HL-60 (cell line): ENCODE measurements around the gene DMAC2.

Experiments used
- DNase-seq, 2 experiments: peaks; one replicate each; pipeline ENCODE4 v3.0.0-alpha.2; 2010 to 2020; ENCODE audit warnings: low read depth in 1 of 2, low spot score in 1 of 2
- H3K27ac ChIP-seq: fragments of 250-450 bp; sonication (Bioruptor Pico); replicated peaks from 2 replicates; pipeline ENCODE4 v1.5.1; 2020; ENCODE audit warnings: mild to moderate bottlenecking, moderate library complexity
- H3K27me3 ChIP-seq: fragments of 250-450 bp; sonication (Bioruptor Pico); 2 replicates; pipeline ENCODE4 v1.5.1; 2021; ENCODE audit warnings: mild to moderate bottlenecking, moderate library complexity; ENCODE audit not compliant: insufficient read depth, poor library complexity, severe bottlenecking
- H3K4me3 ChIP-seq: replicated peaks from 2 replicates; pipeline ENCODE4 v1.5.1; 2011; ENCODE audit warnings: mild to moderate bottlenecking, control low read depth, low read length; ENCODE audit not compliant: insufficient read depth
- GABPA ChIP-seq: IDR thresholded peaks from 2 replicates; pipeline ENCODE4 v1.6.1; 2012; ENCODE audit warnings: low read depth
- POLR2AphosphoS5 ChIP-seq: IDR thresholded peaks from 2 replicates; pipeline ENCODE4 v1.6.1; 2012; ENCODE audit warnings: low read depth
- REST ChIP-seq: IDR thresholded peaks from 2 replicates; pipeline ENCODE4 v1.6.1; 2012; ENCODE audit warnings: low read depth; ENCODE audit not compliant: insufficient replicate concordance
- SPI1 ChIP-seq: IDR thresholded peaks from 2 replicates; pipeline ENCODE4 v1.6.1; 2012; ENCODE audit warnings: low read depth, mild to moderate bottlenecking, borderline replicate concordance
- TF ChIP-seq, protein P1 (sequence below): IDR thresholded peaks from one replicate; pipeline ENCODE4 v1.5.1; 2011; ENCODE audit warnings: low read length, control low read depth, inconsistent platforms; ENCODE audit not compliant: insufficient read depth

The DMAC2 gene

DNA sequence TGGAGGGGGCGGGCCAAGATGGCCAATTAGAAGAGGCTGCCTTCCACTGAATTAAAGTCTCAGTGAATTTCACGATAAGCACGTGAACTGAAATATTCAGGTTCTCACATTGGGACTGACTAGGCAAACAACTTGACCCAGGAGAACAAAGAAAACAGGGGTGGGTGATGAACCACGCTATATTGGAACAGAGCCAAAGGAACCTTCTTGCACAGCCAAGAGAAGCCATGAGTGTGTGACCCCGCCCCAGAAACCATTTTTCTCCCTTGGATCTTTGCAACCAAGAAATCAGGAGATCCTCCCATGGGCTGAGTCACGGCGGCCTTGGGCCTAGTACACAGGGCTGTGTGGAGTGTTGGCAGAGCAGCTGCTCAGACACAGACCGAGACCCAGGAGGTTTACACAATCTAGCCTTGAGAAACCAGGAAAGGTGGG, 40.1 kb upstream of the DMAC2 start:
- peaks cover 4% of the 10 kb centered on the region for H3K27me3 ChIP-seq
- no peak for DNase-seq
- TF ChIP-seq POLR2AphosphoS5 (no peak), REST (no peak), GABPA (no peak), SPI1 (no peak)
- TF ChIP-seq, protein P1, sequence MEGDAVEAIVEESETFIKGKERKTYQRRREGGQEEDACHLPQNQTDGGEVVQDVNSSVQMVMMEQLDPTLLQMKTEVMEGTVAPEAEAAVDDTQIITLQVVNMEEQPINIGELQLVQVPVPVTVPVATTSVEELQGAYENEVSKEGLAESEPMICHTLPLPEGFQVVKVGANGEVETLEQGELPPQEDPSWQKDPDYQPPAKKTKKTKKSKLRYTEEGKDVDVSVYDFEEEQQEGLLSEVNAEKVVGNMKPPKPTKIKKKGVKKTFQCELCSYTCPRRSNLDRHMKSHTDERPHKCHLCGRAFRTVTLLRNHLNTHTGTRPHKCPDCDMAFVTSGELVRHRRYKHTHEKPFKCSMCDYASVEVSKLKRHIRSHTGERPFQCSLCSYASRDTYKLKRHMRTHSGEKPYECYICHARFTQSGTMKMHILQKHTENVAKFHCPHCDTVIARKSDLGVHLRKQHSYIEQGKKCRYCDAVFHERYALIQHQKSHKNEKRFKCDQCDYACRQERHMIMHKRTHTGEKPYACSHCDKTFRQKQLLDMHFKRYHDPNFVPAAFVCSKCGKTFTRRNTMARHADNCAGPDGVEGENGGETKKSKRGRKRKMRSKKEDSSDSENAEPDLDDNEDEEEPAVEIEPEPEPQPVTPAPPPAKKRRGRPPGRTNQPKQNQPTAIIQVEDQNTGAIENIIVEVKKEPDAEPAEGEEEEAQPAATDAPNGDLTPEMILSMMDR: no peak

GRCh38 chr19:41478875-41479756, 39.4 kb upstream of the DMAC2 start:
- Histone ChIP-seq H3K27me3 (peaks cover 4% of the 10 kb centered on the region), H3K27ac (no peak overlapping the region), H3K4me3 (no peak overlapping the region)
- DNase-seq: no peak
- TF ChIP-seq POLR2AphosphoS5: no peak
- TF ChIP-seq, protein P1: no peak
- no peak for TF ChIP-seq GABPA
- no peak for TF ChIP-seq REST
- TF ChIP-seq SPI1: no peak

More for the DNA sequence above, 40.1 kb upstream of the DMAC2 start:
- no peak overlapping the region for H3K4me3 ChIP-seq
- no peak overlapping the region for H3K27ac ChIP-seq

DNA sequence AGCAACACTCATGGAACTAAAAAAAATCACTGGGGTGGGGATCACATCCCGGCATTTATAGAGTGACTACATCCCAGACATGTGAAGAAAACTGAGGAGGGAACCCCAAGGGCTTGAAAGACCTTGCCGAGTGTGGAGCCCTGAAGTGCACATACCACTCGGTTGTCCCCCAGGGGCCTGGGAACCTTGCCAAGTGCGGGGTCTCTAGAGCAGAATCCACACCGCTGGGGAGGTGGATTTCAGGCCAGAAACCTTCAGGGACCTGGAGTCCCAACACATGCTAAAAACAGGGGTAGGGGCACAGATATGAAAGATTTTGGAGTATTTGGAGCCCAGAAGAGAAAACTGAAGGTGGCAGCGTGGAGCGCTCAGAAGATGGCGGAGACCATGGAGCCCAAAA, 38.5 kb upstream of the DMAC2 start:
- H3K4me3 ChIP-seq: no peak overlapping the region
- no peak for DNase-seq
- peaks cover 4% of the 10 kb centered on the region for H3K27me3 ChIP-seq
- no peak overlapping the region for H3K27ac ChIP-seq
- no peak for TF ChIP-seq SPI1
- no peak for TF ChIP-seq REST
- TF ChIP-seq, protein P1: no peak
- TF ChIP-seq GABPA: no peak
- TF ChIP-seq POLR2AphosphoS5: no peak
